ENCODE data around the gene CCT7.
"Not testable (repeated sequence)": the region's sequence is repeated elsewhere in the genome, so short reads cannot be mapped to it uniquely, and the experiment has no call there.

The CCT7 gene

GRCh38 chr2:73262691-73263429, 28.8 kb downstream of the CCT7 start:
- peaks cover 10 to 14% of the 10 kb centered on the region in 2 donors for H3K27me3 ChIP-seq (ENCODE audit: control insufficient read depth in 1 of 2, insufficient read depth in 2 of 2, low read length in 2 of 2)
- not testable (repeated sequence) for H3K27ac ChIP-seq (ENCODE audit: low read length); H3K9ac ChIP-seq (ENCODE audit: low read length in 2 of 2); H3K4me3 ChIP-seq (ENCODE audit: low read length in 2 of 2); H3K4me1 ChIP-seq (ENCODE audit: control insufficient read depth, insufficient read depth, low read length); H3K36me3 ChIP-seq (ENCODE audit: control insufficient read depth in 2 of 2, insufficient read depth in 2 of 2, low read length in 2 of 2); H3K9me3 ChIP-seq (ENCODE audit: control insufficient read depth in 2 of 2, low read length in 2 of 2)

- Histone ChIP-seq H3K27me3 (ENCODE audit: control insufficient read depth in 1 of 2, insufficient read depth in 2 of 2, low read length in 2 of 2) (peaks cover 19 to 23% of the 10 kb centered on the region in 2 donors), H3K9me3 (ENCODE audit: control insufficient read depth in 2 of 2, low read length in 2 of 2) (no peaks in the 10 kb centered on the region), H3K4me3 (ENCODE audit: low read length in 2 of 2) (no peak overlapping the region), H3K9ac (ENCODE audit: low read length in 2 of 2) (no peak overlapping the region), H3K4me1 (ENCODE audit: control insufficient read depth, insufficient read depth, low read length) (peaks cover 4% of the 10 kb centered on the region), H3K36me3 (ENCODE audit: control insufficient read depth in 2 of 2, insufficient read depth in 2 of 2, low read length in 2 of 2) (no peaks in the 10 kb centered on the region), H3K27ac (ENCODE audit: low read length) (no peak overlapping the region)
Observed at GRCh38 chr2:73263540-73264331, 29.6 kb downstream of the CCT7 start.

- peaks cover 9% of the 10 kb centered on the region for H3K4me1 ChIP-seq (ENCODE audit: control insufficient read depth, insufficient read depth, low read length)
- no peak overlapping the region for H3K27ac ChIP-seq (ENCODE audit: low read length)
- no peaks in the 10 kb centered on the region for H3K9me3 ChIP-seq (ENCODE audit: control insufficient read depth in 2 of 2, low read length in 2 of 2)
- peaks cover 23 to 24% of the 10 kb centered on the region in 2 donors for H3K27me3 ChIP-seq (ENCODE audit: control insufficient read depth in 1 of 2, insufficient read depth in 2 of 2, low read length in 2 of 2)
- no peaks in the 10 kb centered on the region for H3K36me3 ChIP-seq (ENCODE audit: control insufficient read depth in 2 of 2, insufficient read depth in 2 of 2, low read length in 2 of 2)
- no peak overlapping the region for H3K4me3 ChIP-seq (ENCODE audit: low read length in 2 of 2)
- no peak overlapping the region for H3K9ac ChIP-seq (ENCODE audit: low read length in 2 of 2)
Observed at GRCh38 chr2:73264332-73264606, 30.2 kb downstream of the CCT7 start.

GRCh38 chr2:73264783-73265182, 30.7 kb downstream of the CCT7 start:
- no peaks in the 10 kb centered on the region for H3K9me3 ChIP-seq (ENCODE audit: control insufficient read depth in 2 of 2, low read length in 2 of 2)
- no peak overlapping the region for H3K27ac ChIP-seq (ENCODE audit: low read length)
- H3K9ac ChIP-seq (ENCODE audit: low read length in 2 of 2): no peak overlapping the region
- H3K36me3 ChIP-seq (ENCODE audit: control insufficient read depth in 2 of 2, insufficient read depth in 2 of 2, low read length in 2 of 2): no peaks in the 10 kb centered on the region
- H3K4me1 ChIP-seq (ENCODE audit: control insufficient read depth, insufficient read depth, low read length): peaks cover 9% of the 10 kb centered on the region
- H3K27me3 ChIP-seq (ENCODE audit: control insufficient read depth in 1 of 2, insufficient read depth in 2 of 2, low read length in 2 of 2): peaks cover 24 to 27% of the 10 kb centered on the region in 2 donors
- H3K4me3 ChIP-seq (ENCODE audit: low read length in 2 of 2): no peak overlapping the region

- no peak overlapping the region for H3K9ac ChIP-seq (ENCODE audit: low read length in 2 of 2)
- H3K4me1 ChIP-seq (ENCODE audit: control insufficient read depth, insufficient read depth, low read length): peaks cover 9% of the 10 kb centered on the region
- H3K36me3 ChIP-seq (ENCODE audit: control insufficient read depth in 2 of 2, insufficient read depth in 2 of 2, low read length in 2 of 2): no peaks in the 10 kb centered on the region
- no peak overlapping the region for H3K4me3 ChIP-seq (ENCODE audit: low read length in 2 of 2)
- H3K27ac ChIP-seq (ENCODE audit: low read length): no peak overlapping the region
- peaks cover 24 to 32% of the 10 kb centered on the region in 2 donors for H3K27me3 ChIP-seq (ENCODE audit: control insufficient read depth in 1 of 2, insufficient read depth in 2 of 2, low read length in 2 of 2)
- no peaks in the 10 kb centered on the region for H3K9me3 ChIP-seq (ENCODE audit: control insufficient read depth in 2 of 2, low read length in 2 of 2)
Observed at GRCh38 chr2:73265298-73266060, 31.4 kb downstream of the CCT7 start.

- Histone ChIP-seq H3K4me3 (ENCODE audit: low read length in 2 of 2) (no peak overlapping the region), H3K36me3 (ENCODE audit: control insufficient read depth in 2 of 2, insufficient read depth in 2 of 2, low read length in 2 of 2) (no peaks in the 10 kb centered on the region), H3K9me3 (ENCODE audit: control insufficient read depth in 2 of 2, low read length in 2 of 2) (no peaks in the 10 kb centered on the region), H3K27me3 (ENCODE audit: control insufficient read depth in 1 of 2, insufficient read depth in 2 of 2, low read length in 2 of 2) (peaks cover 27 to 36% of the 10 kb centered on the region in 2 donors), H3K9ac (ENCODE audit: low read length in 2 of 2) (no peak overlapping the region), H3K27ac (ENCODE audit: low read length) (no peak overlapping the region), H3K4me1 (ENCODE audit: control insufficient read depth, insufficient read depth, low read length) (peaks cover 9% of the 10 kb centered on the region)
Observed at GRCh38 chr2:73266061-73266901, 32.2 kb downstream of the CCT7 start.

- Histone ChIP-seq H3K27me3 (ENCODE audit: control insufficient read depth in 1 of 2, insufficient read depth in 2 of 2, low read length in 2 of 2) (peaks cover 27 to 36% of the 10 kb centered on the region in 2 donors), H3K9me3 (ENCODE audit: control insufficient read depth in 2 of 2, low read length in 2 of 2) (no peaks in the 10 kb centered on the region)
Observed at GRCh38 chr2:73267008-73267407, 32.9 kb downstream of the CCT7 start.

GRCh38 chr2:73268366-73268829, 34.3 kb downstream of the CCT7 start:
- H3K9me3 ChIP-seq (ENCODE audit: control insufficient read depth in 2 of 2, low read length in 2 of 2): no peaks in the 10 kb centered on the region
- H3K4me1 ChIP-seq (ENCODE audit: control insufficient read depth, insufficient read depth, low read length): peaks cover 9% of the 10 kb centered on the region
- H3K27me3 ChIP-seq (ENCODE audit: control insufficient read depth in 1 of 2, insufficient read depth in 2 of 2, low read length in 2 of 2): peaks cover 27 to 41% of the 10 kb centered on the region in 2 donors
- no peak overlapping the region for H3K9ac ChIP-seq (ENCODE audit: low read length in 2 of 2)
- peak overlapping the region in 1 of 2 donors; percentile 47 for H3K4me3 ChIP-seq (ENCODE audit: low read length in 2 of 2)
- no peak overlapping the region for H3K27ac ChIP-seq (ENCODE audit: low read length)
- no peaks in the 10 kb centered on the region for H3K36me3 ChIP-seq (ENCODE audit: control insufficient read depth in 2 of 2, insufficient read depth in 2 of 2, low read length in 2 of 2)

More at GRCh38 chr2:73267008-73267407, 32.9 kb downstream of the CCT7 start:
- Histone ChIP-seq H3K4me1 (ENCODE audit: control insufficient read depth, insufficient read depth, low read length) (peaks cover 9% of the 10 kb centered on the region), H3K9ac (ENCODE audit: low read length in 2 of 2) (no peak overlapping the region), H3K36me3 (ENCODE audit: control insufficient read depth in 2 of 2, insufficient read depth in 2 of 2, low read length in 2 of 2) (no peaks in the 10 kb centered on the region), H3K27ac (ENCODE audit: low read length) (no peak overlapping the region), H3K4me3 (ENCODE audit: low read length in 2 of 2) (no peak overlapping the region)

GRCh38 chr2:73268830-73269685, 35.0 kb downstream of the CCT7 start:
- Histone ChIP-seq H3K27ac (ENCODE audit: low read length) (no peak overlapping the region), H3K9me3 (ENCODE audit: control insufficient read depth in 2 of 2, low read length in 2 of 2) (peaks cover 0 to 3% of the 10 kb centered on the region in 2 donors), H3K9ac (ENCODE audit: low read length in 2 of 2) (no peak overlapping the region), H3K4me1 (ENCODE audit: control insufficient read depth, insufficient read depth, low read length) (peaks cover 9% of the 10 kb centered on the region), H3K36me3 (ENCODE audit: control insufficient read depth in 2 of 2, insufficient read depth in 2 of 2, low read length in 2 of 2) (no peaks in the 10 kb centered on the region), H3K27me3 (ENCODE audit: control insufficient read depth in 1 of 2, insufficient read depth in 2 of 2, low read length in 2 of 2) (peaks cover 27 to 41% of the 10 kb centered on the region in 2 donors), H3K4me3 (ENCODE audit: low read length in 2 of 2) (peak overlapping the region in 1 of 2 donors; percentile 47)
